ENCODE data around the gene APOC3.

DNA sequence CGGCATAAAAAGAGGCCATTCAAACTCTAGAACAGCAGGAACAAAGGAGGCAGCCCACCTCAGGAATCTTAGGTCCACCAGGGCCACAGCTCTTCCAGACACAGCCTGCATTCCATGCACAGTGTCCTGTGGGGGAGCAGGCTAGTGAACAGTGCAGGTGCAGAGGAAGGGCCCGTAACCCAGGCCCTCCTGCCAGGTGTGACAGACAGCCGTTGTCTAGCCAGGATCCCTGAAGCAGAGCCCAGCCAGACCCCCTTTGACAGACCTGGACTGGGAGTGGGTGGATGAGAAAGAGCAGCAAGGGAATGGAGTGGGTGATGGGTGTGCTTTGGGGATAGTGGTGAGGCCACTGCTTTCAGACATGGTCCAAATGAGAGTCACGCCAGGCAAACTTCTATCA, 40.7 kb upstream of the APOC3 start:
- TF ChIP-seq, protein P1, sequence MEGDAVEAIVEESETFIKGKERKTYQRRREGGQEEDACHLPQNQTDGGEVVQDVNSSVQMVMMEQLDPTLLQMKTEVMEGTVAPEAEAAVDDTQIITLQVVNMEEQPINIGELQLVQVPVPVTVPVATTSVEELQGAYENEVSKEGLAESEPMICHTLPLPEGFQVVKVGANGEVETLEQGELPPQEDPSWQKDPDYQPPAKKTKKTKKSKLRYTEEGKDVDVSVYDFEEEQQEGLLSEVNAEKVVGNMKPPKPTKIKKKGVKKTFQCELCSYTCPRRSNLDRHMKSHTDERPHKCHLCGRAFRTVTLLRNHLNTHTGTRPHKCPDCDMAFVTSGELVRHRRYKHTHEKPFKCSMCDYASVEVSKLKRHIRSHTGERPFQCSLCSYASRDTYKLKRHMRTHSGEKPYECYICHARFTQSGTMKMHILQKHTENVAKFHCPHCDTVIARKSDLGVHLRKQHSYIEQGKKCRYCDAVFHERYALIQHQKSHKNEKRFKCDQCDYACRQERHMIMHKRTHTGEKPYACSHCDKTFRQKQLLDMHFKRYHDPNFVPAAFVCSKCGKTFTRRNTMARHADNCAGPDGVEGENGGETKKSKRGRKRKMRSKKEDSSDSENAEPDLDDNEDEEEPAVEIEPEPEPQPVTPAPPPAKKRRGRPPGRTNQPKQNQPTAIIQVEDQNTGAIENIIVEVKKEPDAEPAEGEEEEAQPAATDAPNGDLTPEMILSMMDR (IDR thresholded peaks at IDR 0.05 in 2 of 3, conservative IDR thresholded peaks at IDR 0.05 in 1 of 3; ENCODE audit: borderline replicate concordance in 1 of 3, insufficient read depth in 1 of 3, low read depth in 2 of 3, low read length in 2 of 3), result no peak
- no peak for TF ChIP-seq POLR2A (IDR thresholded peaks at IDR 0.05; ENCODE audit: borderline replicate concordance, extremely low read depth, insufficient read depth, insufficient read length)
- TF ChIP-seq JUND (IDR thresholded peaks at IDR 0.05), result no peak
- TF ChIP-seq ZNF274 (IDR thresholded peaks at IDR 0.05; ENCODE audit: low read depth, low read length), result no peak
- TF ChIP-seq POLR2AphosphoS5 (IDR thresholded peaks at IDR 0.05; ENCODE audit: low read depth, low read length), result no peak
- no peak for TF ChIP-seq EZH2phosphoT487 (IDR thresholded peaks at IDR 0.05; ENCODE audit: borderline replicate concordance)
- TF ChIP-seq RAD21 (IDR thresholded peaks at IDR 0.05; ENCODE audit: low read depth), result no peak
- TF ChIP-seq TCF7L2 (IDR thresholded peaks at IDR 0.05; ENCODE audit: borderline replicate concordance, extremely low read depth, insufficient read depth, insufficient read length), result no peak
- TF ChIP-seq, protein P2, sequence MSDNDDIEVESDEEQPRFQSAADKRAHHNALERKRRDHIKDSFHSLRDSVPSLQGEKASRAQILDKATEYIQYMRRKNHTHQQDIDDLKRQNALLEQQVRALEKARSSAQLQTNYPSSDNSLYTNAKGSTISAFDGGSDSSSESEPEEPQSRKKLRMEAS (IDR thresholded peaks at IDR 0.05), result no peak
- no peak for TF ChIP-seq SIN3A (IDR thresholded peaks at IDR 0.05; ENCODE audit: low read depth)
- no peak for TF ChIP-seq EZH2 (IDR thresholded peaks at IDR 0.05)

Data from HCT116 (cell line).